Measurements from ENCODE around the gene HES2.

DNA sequence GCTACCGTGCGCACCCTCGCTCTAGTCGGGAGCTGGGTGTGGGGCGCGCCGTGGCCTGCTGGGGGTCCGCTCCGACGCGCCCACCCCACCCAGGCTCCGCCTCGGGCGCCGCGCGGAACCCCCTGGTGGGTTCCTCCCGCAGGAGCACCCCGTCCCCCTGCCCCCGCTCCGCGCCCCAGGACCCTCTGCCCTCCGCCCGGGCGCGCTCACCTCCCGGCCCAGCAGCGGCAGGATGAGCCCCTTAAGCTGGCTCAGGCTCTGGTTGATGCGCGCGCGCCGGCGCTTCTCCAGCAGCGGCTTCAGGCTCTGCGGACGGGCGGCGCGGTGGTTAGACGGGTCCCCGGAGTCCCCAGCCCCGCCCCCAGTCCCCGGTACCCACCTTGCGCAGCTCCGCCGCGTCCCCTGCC is 319 bp downstream of the HES2 start:
- TF ChIP-seq, protein P1, sequence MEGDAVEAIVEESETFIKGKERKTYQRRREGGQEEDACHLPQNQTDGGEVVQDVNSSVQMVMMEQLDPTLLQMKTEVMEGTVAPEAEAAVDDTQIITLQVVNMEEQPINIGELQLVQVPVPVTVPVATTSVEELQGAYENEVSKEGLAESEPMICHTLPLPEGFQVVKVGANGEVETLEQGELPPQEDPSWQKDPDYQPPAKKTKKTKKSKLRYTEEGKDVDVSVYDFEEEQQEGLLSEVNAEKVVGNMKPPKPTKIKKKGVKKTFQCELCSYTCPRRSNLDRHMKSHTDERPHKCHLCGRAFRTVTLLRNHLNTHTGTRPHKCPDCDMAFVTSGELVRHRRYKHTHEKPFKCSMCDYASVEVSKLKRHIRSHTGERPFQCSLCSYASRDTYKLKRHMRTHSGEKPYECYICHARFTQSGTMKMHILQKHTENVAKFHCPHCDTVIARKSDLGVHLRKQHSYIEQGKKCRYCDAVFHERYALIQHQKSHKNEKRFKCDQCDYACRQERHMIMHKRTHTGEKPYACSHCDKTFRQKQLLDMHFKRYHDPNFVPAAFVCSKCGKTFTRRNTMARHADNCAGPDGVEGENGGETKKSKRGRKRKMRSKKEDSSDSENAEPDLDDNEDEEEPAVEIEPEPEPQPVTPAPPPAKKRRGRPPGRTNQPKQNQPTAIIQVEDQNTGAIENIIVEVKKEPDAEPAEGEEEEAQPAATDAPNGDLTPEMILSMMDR (IDR thresholded peaks at IDR 0.05; ENCODE audit: poor library complexity): no peak
- TF ChIP-seq EZH2 (IDR thresholded peaks at IDR 0.05; ENCODE audit: borderline replicate concordance): no peak
